Liver (tissue), 9 donors: ENCODE results near the gene IER5. TPM values are rescaled to one million over a fixed set of nuclear protein-coding genes. Genes with fewer than 3 reads are reported as not detected.

Source experiments
- DNase-seq: peaks from one replicate; pipeline ENCODE4 v3.0.0-alpha.2; 2017; ENCODE audit warnings: low spot score
- H3K27ac ChIP-seq, 2 donors: one replicate each; pipeline ENCODE4 v1.7.0; 2013; ENCODE audit warnings: inconsistent platforms in 2 of 2, low read length in 2 of 2, control low read depth in 1 of 2, low read depth in 1 of 2, mild to moderate bottlenecking in 1 of 2
- H3K27me3 ChIP-seq, 4 donors: one replicate each; pipeline versions ENCODE4 v1.6.1 to v1.7.0; 2013; ENCODE audit warnings: low read length in 3 of 4, inconsistent platforms in 1 of 4, mild to moderate bottlenecking in 1 of 4, moderate library complexity in 1 of 4; ENCODE audit not compliant: control insufficient read depth in 4 of 4, insufficient read depth in 4 of 4
- H3K36me3 ChIP-seq, 4 donors: one replicate each; pipeline versions ENCODE4 v1.6.1 to v1.7.0; 2013; ENCODE audit warnings: low read length in 3 of 4, mild to moderate bottlenecking in 3 of 4, low read depth in 1 of 4, moderate library complexity in 1 of 4; ENCODE audit not compliant: control insufficient read depth in 4 of 4, insufficient read depth in 3 of 4
- H3K4me1 ChIP-seq, 4 donors: one replicate each; pipeline versions ENCODE4 v1.6.1 to v1.7.0; 2013; ENCODE audit warnings: low read length in 3 of 4, mild to moderate bottlenecking in 3 of 4, moderate library complexity in 1 of 4; ENCODE audit not compliant: control insufficient read depth in 4 of 4, insufficient read depth in 4 of 4
- H3K4me3 ChIP-seq, 3 donors: one replicate each; pipeline versions ENCODE4 v1.6.1 to v1.7.0; 2013; ENCODE audit warnings: low read length in 3 of 3, control low read depth in 1 of 3, low read depth in 1 of 3, mild to moderate bottlenecking in 1 of 3
- H3K9ac ChIP-seq, 2 donors: one replicate each; pipeline ENCODE4 v1.7.0; 2013; ENCODE audit warnings: low read length in 2 of 2, mild to moderate bottlenecking in 2 of 2, moderate library complexity in 2 of 2, control low read depth in 1 of 2, low read depth in 1 of 2
- H3K9me3 ChIP-seq, 4 donors: one replicate each; pipeline versions ENCODE4 v1.6.1 to v1.7.0; 2013; ENCODE audit warnings: low read length in 3 of 4; ENCODE audit not compliant: control insufficient read depth in 4 of 4
- EGR1 ChIP-seq, 2 donors: IDR thresholded peaks; 2 replicates each; pipeline ENCODE4 v1.6.1; 2016 to 2018; ENCODE audit warnings: antibody characterized with exemption in 2 of 2, low read depth in 2 of 2
- FOXA1 ChIP-seq: IDR thresholded peaks from 2 replicates; pipeline ENCODE4 v1.6.1; 2016; ENCODE audit warnings: antibody characterized with exemption
- FOXA2 ChIP-seq: IDR thresholded peaks from 2 replicates; pipeline ENCODE4 v1.6.1; 2016; ENCODE audit warnings: antibody characterized with exemption
- GABPA ChIP-seq, 2 donors: IDR thresholded peaks in 1 of 2; conservative IDR thresholded peaks in 1 of 2; 2 replicates each; pipeline ENCODE4 v1.6.1; 2016; ENCODE audit warnings: antibody characterized with exemption in 2 of 2, mild to moderate bottlenecking in 1 of 2, moderate library complexity in 1 of 2
- HNF4A ChIP-seq, 2 donors: conservative IDR thresholded peaks; 2 replicates each; pipeline ENCODE4 v1.6.1; 2016; ENCODE audit warnings: antibody characterized with exemption in 2 of 2, mild to moderate bottlenecking in 2 of 2
- HNF4G ChIP-seq: IDR thresholded peaks from 2 replicates; pipeline ENCODE4 v1.6.1; 2016; ENCODE audit warnings: antibody characterized with exemption
- JUND ChIP-seq, 2 donors: IDR thresholded peaks; 2 replicates each; pipeline ENCODE4 v1.6.1; 2016; ENCODE audit warnings: antibody characterized with exemption in 2 of 2
- NR2F2 ChIP-seq: IDR thresholded peaks from 2 replicates; pipeline ENCODE4 v1.6.1; 2016; ENCODE audit warnings: antibody characterized with exemption
- RAD21 ChIP-seq, 2 donors: IDR thresholded peaks; 2 replicates each; pipeline ENCODE4 v1.6.1; 2016; ENCODE audit warnings: antibody characterized with exemption in 2 of 2, mild to moderate bottlenecking in 2 of 2
- RXRA ChIP-seq, 2 donors: IDR thresholded peaks; 2 replicates each; pipeline ENCODE4 v1.6.1; 2017 to 2018; ENCODE audit warnings: antibody characterized with exemption in 2 of 2, mild to moderate bottlenecking in 1 of 2
- SP1 ChIP-seq: IDR thresholded peaks from 2 replicates; pipeline ENCODE4 v1.6.1; 2018; ENCODE audit warnings: antibody characterized with exemption, mild to moderate bottlenecking
- TAF1 ChIP-seq: conservative IDR thresholded peaks from 2 replicates; pipeline ENCODE4 v1.6.1; 2016; ENCODE audit warnings: antibody characterized with exemption, mild to moderate bottlenecking
- YY1 ChIP-seq: IDR thresholded peaks from 2 replicates; pipeline ENCODE4 v1.6.1; 2016; ENCODE audit warnings: antibody characterized with exemption, mild to moderate bottlenecking
- WGBS: extraction: QIAGEN DNeasy Blood & Tissue Kit; methylation state at CpG from one replicate; pipeline ENCODE4 v1.1.7; 2013; 5-methylcytosine and 5-hydroxymethylcytosine counted together
- polyA plus RNA-seq, 2 donors: library from polyadenylated mRNA; stranded (reverse) in 1 of 2; unstranded in 1 of 2; fragments of 200-250 nt in 1 of 2; fragments of >200 nt in 1 of 2; fragmentation: Nextera tagmentation in 1 of 2; extraction: Ambion mirVana in 1 of 2; gene quantifications; one replicate each; pipeline versions ENCODE4 v1.2.1 to v1.2.3, GENCODE V29; 2013 to 2015
- total RNA-seq, 2 donors: library from RNA; depleted of rRNA; stranded (reverse); fragments of >200 nt; gene quantifications; one replicate each; pipeline ENCODE4 v1.2.3, GENCODE V29; 2014
- TF ChIP-seq, protein P1 (sequence below): IDR thresholded peaks from 2 replicates; pipeline ENCODE4 v1.6.1; 2016; ENCODE audit warnings: antibody characterized with exemption
- TF ChIP-seq, protein P2 (sequence below): fragments of 150-350 bp; IDR thresholded peaks from 2 replicates; pipeline ENCODE4 v1.5.1; 2017; ENCODE audit warnings: improper control_type of control experiment, low read depth, low read length; ENCODE audit not compliant: missing input control
- TF ChIP-seq, protein P3 (sequence below): IDR thresholded peaks from 2 replicates; pipeline ENCODE4 v1.6.1; 2016; ENCODE audit warnings: antibody characterized with exemption, mild to moderate bottlenecking
- TF ChIP-seq, protein P4 (sequence below): IDR thresholded peaks from 2 replicates; pipeline ENCODE4 v1.6.1; 2016; ENCODE audit warnings: antibody characterized with exemption
- TF ChIP-seq, protein P5 (sequence below): IDR thresholded peaks from 2 replicates; pipeline ENCODE4 v1.6.1; 2016; ENCODE audit warnings: antibody characterized with exemption
- donor health status: healthy.
- donor health status: healthy.
- donor health status: healthy.
- donor health status: healthy.
- donor health status: healthy.

IER5 gene
- total and polyA plus RNA-seq, 4 donors = 0.56 to 8.4 (median 2.4) TPM

DNA sequence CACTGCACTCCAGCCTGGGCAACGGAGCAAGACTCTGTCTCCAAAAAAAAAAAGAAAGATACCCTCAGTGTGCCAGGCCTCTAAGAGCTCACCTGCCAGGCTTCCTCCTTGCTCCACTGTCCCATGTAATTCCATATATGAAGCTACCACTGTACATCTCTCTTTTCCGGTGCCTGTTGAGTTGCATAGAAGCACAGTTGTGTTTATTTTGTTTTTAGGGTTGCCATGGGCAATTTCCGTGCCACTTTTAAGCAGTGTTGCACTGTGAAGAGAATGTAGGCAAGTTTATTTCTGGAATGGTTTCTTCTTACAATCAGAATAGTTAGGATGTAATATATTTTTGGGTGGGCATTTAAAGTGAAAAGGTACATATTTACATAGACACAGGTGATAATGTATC, 31.4 kb upstream of the IER5 start:
- Histone ChIP-seq H3K36me3 (peaks cover 0 to 2% (median under 1%) of the 10 kb centered on the region in 4 donors), H3K27ac (no peak overlapping the region), H3K4me3 (no peak overlapping the region), H3K4me1 (no peaks in the 10 kb centered on the region), H3K9ac (no peak overlapping the region), H3K27me3 (no peaks in the 10 kb centered on the region), H3K9me3 (peaks cover 0 to 2% (median 0%) of the 10 kb centered on the region in 4 donors)
- TF ChIP-seq GABPA (IDR thresholded peaks at IDR 0.05 in 1 of 2, conservative IDR thresholded peaks at IDR 0.05 in 1 of 2) (no peak), SP1 (no peak), YY1 (no peak)
- no peak for DNase-seq
- 74% methylated on average over 3 of the region's 3 CpGs for WGBS

DNA sequence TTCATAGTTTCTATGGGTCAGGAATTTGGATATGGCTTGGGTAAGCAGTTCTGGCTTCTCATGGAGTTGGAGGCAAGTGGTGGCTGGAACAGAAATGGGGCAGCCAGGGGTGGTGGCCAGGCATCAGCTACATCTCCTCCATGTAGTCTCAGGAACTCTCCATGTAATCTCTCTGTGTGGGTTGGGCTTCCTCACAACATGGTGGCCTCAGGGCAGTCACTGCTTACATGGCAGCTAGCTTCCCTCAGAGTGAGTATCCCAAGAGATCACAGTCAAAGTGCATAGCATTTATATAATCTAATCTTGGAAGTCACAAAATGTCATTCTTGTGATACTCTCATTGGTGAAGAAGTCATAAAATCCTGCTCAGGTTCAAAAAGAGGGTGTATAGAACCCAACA, 29.1 kb upstream of the IER5 start:
- peaks cover 0 to 2% (median 0%) of the 10 kb centered on the region in 4 donors for H3K36me3 ChIP-seq
- H3K27ac ChIP-seq = no peak overlapping the region
- H3K4me3 ChIP-seq = no peak overlapping the region
- peaks cover 0 to 2% (median 0%) of the 10 kb centered on the region in 4 donors for H3K9me3 ChIP-seq
- H3K27me3 ChIP-seq = no peaks in the 10 kb centered on the region
- DNase-seq = no peak
- no peaks in the 10 kb centered on the region for H3K4me1 ChIP-seq
- H3K9ac ChIP-seq = no peak overlapping the region
- TF ChIP-seq GABPA (IDR thresholded peaks at IDR 0.05 in 1 of 2, conservative IDR thresholded peaks at IDR 0.05 in 1 of 2) (no peak), JUND (IDR thresholded peaks at IDR 0.05) (no peak), YY1 (no peak), NR2F2 (no peak), TAF1 (no peak), RAD21 (IDR thresholded peaks at IDR 0.05) (no peak), FOXA1 (no peak), RXRA (IDR thresholded peaks at IDR 0.05) (no peak), SP1 (no peak), HNF4A (conservative IDR thresholded peaks at IDR 0.05) (no peak), EGR1 (IDR thresholded peaks at IDR 0.05; ENCODE audit: low read depth in 2 of 2) (no peak), HNF4G (no peak), FOXA2 (no peak)
- TF ChIP-seq, protein P1, sequence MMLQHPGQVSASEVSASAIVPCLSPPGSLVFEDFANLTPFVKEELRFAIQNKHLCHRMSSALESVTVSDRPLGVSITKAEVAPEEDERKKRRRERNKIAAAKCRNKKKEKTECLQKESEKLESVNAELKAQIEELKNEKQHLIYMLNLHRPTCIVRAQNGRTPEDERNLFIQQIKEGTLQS = no peak
- TF ChIP-seq, protein P2, sequence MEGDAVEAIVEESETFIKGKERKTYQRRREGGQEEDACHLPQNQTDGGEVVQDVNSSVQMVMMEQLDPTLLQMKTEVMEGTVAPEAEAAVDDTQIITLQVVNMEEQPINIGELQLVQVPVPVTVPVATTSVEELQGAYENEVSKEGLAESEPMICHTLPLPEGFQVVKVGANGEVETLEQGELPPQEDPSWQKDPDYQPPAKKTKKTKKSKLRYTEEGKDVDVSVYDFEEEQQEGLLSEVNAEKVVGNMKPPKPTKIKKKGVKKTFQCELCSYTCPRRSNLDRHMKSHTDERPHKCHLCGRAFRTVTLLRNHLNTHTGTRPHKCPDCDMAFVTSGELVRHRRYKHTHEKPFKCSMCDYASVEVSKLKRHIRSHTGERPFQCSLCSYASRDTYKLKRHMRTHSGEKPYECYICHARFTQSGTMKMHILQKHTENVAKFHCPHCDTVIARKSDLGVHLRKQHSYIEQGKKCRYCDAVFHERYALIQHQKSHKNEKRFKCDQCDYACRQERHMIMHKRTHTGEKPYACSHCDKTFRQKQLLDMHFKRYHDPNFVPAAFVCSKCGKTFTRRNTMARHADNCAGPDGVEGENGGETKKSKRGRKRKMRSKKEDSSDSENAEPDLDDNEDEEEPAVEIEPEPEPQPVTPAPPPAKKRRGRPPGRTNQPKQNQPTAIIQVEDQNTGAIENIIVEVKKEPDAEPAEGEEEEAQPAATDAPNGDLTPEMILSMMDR = no peak
- TF ChIP-seq, protein P3, sequence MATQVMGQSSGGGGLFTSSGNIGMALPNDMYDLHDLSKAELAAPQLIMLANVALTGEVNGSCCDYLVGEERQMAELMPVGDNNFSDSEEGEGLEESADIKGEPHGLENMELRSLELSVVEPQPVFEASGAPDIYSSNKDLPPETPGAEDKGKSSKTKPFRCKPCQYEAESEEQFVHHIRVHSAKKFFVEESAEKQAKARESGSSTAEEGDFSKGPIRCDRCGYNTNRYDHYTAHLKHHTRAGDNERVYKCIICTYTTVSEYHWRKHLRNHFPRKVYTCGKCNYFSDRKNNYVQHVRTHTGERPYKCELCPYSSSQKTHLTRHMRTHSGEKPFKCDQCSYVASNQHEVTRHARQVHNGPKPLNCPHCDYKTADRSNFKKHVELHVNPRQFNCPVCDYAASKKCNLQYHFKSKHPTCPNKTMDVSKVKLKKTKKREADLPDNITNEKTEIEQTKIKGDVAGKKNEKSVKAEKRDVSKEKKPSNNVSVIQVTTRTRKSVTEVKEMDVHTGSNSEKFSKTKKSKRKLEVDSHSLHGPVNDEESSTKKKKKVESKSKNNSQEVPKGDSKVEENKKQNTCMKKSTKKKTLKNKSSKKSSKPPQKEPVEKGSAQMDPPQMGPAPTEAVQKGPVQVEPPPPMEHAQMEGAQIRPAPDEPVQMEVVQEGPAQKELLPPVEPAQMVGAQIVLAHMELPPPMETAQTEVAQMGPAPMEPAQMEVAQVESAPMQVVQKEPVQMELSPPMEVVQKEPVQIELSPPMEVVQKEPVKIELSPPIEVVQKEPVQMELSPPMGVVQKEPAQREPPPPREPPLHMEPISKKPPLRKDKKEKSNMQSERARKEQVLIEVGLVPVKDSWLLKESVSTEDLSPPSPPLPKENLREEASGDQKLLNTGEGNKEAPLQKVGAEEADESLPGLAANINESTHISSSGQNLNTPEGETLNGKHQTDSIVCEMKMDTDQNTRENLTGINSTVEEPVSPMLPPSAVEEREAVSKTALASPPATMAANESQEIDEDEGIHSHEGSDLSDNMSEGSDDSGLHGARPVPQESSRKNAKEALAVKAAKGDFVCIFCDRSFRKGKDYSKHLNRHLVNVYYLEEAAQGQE = no peak
- TF ChIP-seq, protein P4, sequence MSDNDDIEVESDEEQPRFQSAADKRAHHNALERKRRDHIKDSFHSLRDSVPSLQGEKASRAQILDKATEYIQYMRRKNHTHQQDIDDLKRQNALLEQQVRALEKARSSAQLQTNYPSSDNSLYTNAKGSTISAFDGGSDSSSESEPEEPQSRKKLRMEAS = no peak
- TF ChIP-seq, protein P5, sequence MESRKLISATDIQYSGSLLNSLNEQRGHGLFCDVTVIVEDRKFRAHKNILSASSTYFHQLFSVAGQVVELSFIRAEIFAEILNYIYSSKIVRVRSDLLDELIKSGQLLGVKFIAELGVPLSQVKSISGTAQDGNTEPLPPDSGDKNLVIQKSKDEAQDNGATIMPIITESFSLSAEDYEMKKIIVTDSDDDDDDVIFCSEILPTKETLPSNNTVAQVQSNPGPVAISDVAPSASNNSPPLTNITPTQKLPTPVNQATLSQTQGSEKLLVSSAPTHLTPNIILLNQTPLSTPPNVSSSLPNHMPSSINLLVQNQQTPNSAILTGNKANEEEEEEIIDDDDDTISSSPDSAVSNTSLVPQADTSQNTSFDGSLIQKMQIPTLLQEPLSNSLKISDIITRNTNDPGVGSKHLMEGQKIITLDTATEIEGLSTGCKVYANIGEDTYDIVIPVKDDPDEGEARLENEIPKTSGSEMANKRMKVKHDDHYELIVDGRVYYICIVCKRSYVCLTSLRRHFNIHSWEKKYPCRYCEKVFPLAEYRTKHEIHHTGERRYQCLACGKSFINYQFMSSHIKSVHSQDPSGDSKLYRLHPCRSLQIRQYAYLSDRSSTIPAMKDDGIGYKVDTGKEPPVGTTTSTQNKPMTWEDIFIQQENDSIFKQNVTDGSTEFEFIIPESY = no peak
